H1 (cell line): ENCODE measurements around the gene OR5H6. TPM values are rescaled to one million over a fixed set of nuclear protein-coding genes. Genes with fewer than 3 reads are reported as not detected.

Source experiments
- CEBPB ChIP-seq: IDR thresholded peaks from 2 replicates; pipeline ENCODE4 v1.6.1; 2012; ENCODE audit warnings: low read depth, low read length
- polyA plus RNA-seq, 7 experiments: library from polyadenylated mRNA; depleted of rRNA in 3 of 7; stranded (reverse) in 5 of 7; unstranded in 2 of 7; fragments of >200 nt in 5 of 7; fragments of 200-250 nt in 2 of 7; gene quantifications; 1 replicate in 5 of 7; 2 replicates in 1 of 7; 4 replicates in 1 of 7; pipeline versions ENCODE4 v1.2.1 to v1.2.3, GENCODE V29; 2011 to 2013; ENCODE audit warnings: missing spikeins in 2 of 7, mixed read lengths in 2 of 7
- total RNA-seq: library from RNA; stranded (reverse); fragmentation: NEBNext Ultra II Directional; extraction: Animal tissue kit (Norgen Biotek cat#: 25700); gene quantifications from 2 replicates; pipeline ENCODE4 v1.2.1, GENCODE V29; 2021

OR5H6 gene
- total and polyA plus RNA-seq, 2 of the 8 experiments (the other 6 are each of a cell fraction or from before 2014, with no cell fraction given), result 0.06 TPM; not detected in 1

DNA sequence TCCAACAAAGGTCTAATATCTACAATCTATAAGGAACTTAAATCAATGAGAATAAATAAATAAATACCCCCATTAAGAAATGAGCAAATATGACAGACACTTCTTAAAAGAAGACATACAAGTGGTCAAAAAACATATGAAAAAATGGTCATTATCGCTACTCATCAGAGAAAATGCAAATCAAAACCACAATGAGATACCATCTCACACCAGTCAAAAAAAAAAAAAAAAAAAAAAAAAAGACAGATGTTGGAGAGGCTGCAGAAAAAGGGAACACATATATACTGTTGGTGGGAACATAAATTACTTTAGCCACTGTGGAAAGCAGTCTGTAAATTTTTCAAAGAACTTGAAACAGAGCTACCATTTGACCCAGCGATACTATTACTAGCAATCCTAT lies 31.6 kb upstream of the OR5H6 start (continued):
- no peak for TF ChIP-seq CEBPB
